GM12878 (cell line): ENCODE measurements around the gene STX3. TPM values are rescaled to one million over a fixed set of nuclear protein-coding genes. Genes with fewer than 3 reads are reported as not detected.

Source experiments
- ATAC-seq: fragments of 200-7000 bp; cut with Tn5 transposase; 3 replicates; pipeline ENCODE4 v1.9.1; 2020; ENCODE audit warnings: mild to moderate bottlenecking, moderate library complexity
- BruUV-seq: library from RNA; stranded (reverse); fragments of 400-500 nt; replicated peaks from 2 replicates; lab custom pipeline; 2021; lab: Mats Ljungman, UMichigan
- CTCF ChIA-PET: fragments of 300-600 bp; sonication (Branson Sonifier 250); formaldehyde crosslinking; extraction: SDS; loops from one replicate; lab custom pipeline; 2021; ENCODE audit warnings: inconsistent platforms; lab: Yijun Ruan, JAX
- POLR2A ChIA-PET: fragments of 350-600 bp; formaldehyde crosslinking; extraction: SDS; loops from one replicate; lab custom pipeline; 2021; ENCODE audit warnings: inconsistent platforms; lab: Charles Lee
- RAD21 ChIA-PET: fragments of 300-600 bp; sonication (Branson Sonifier 250); formaldehyde crosslinking; loops from one replicate; lab custom pipeline; 2023; ENCODE audit warnings: antibody characterized with exemption; ENCODE audit not compliant: unreplicated experiment; lab: Charles Lee
- SMC1A ChIA-PET: fragments of 300-600 bp; sonication (Branson Sonifier 250); formaldehyde crosslinking; loops from one replicate; lab custom pipeline; 2023; ENCODE audit not compliant: unreplicated experiment, uncharacterized antibody; lab: Charles Lee
- DNase-seq: peaks from one replicate; pipeline ENCODE4 v3.0.0-alpha.2; 2011; ENCODE audit warnings: low read depth, low spot score
- FAIRE-seq: peaks from 3 replicates; lab custom pipeline; 2011; peaks lifted over from hg19 to GRCh38; lab: Jason Lieb, UNC
- H2AFZ ChIP-seq: 2 replicates; pipeline ENCODE4 v1.6.0; 2011; ENCODE audit warnings: low read depth, low read length, control low read depth; ENCODE audit not compliant: control insufficient read depth
- H3K27ac ChIP-seq: 2 replicates; pipeline ENCODE4 v1.5.1; 2011; ENCODE audit warnings: control low read depth; ENCODE audit not compliant: control insufficient read depth, insufficient read depth
- H3K27me3 ChIP-seq, 2 experiments: replicated peaks in 1 of 2; 2 replicates each; pipeline versions ENCODE4 v1.6.0 to v1.6.1; 2011; ENCODE audit warnings: low read length in 1 of 2; ENCODE audit not compliant: control insufficient read depth in 2 of 2, insufficient read depth in 2 of 2
- H3K36me3 ChIP-seq, 2 experiments: 2 replicates each; pipeline ENCODE4 v1.5.1; 2011; ENCODE audit warnings: low read length in 1 of 2; ENCODE audit not compliant: control insufficient read depth in 2 of 2, insufficient read depth in 2 of 2
- H3K4me1 ChIP-seq: 2 replicates; pipeline ENCODE4 v1.6.1; 2011; ENCODE audit warnings: mild to moderate bottlenecking, low read length, moderate library complexity, mixed read lengths; ENCODE audit not compliant: control insufficient read depth, insufficient read depth
- H3K4me2 ChIP-seq: 2 replicates; pipeline ENCODE4 v1.6.0; 2011; ENCODE audit warnings: control low read depth; ENCODE audit not compliant: control insufficient read depth, insufficient read depth
- H3K4me3 ChIP-seq: fragments of 200-600 bp; sonication (generic); 2 replicates; pipeline ENCODE4 v1.5.1; 2016
- H3K79me2 ChIP-seq: 2 replicates; pipeline ENCODE4 v1.6.0; 2011; ENCODE audit warnings: low read length; ENCODE audit not compliant: control insufficient read depth, insufficient read depth
- H3K9ac ChIP-seq: 2 replicates; pipeline ENCODE4 v1.8.0; 2011; ENCODE audit warnings: low read length, control low read depth, mixed read lengths; ENCODE audit not compliant: control insufficient read depth, insufficient read depth
- H3K9me3 ChIP-seq: replicated peaks from 3 replicates; pipeline ENCODE4 v1.5.1; 2011; ENCODE audit warnings: mild to moderate bottlenecking, low read length; ENCODE audit not compliant: control insufficient read depth, insufficient read depth
- H4K20me1 ChIP-seq: 2 replicates; pipeline ENCODE4 v1.6.0; 2011; ENCODE audit not compliant: control insufficient read depth, insufficient read depth
- CHD2 ChIP-seq: IDR thresholded peaks from 2 replicates; pipeline ENCODE4 v1.6.1; 2011; ENCODE audit warnings: low read depth, low read length, improper control_type of control experiment, borderline replicate concordance
- FOS ChIP-seq: IDR thresholded peaks from 3 replicates; pipeline ENCODE4 v1.6.1; 2011; ENCODE audit warnings: borderline replicate concordance; ENCODE audit not compliant: insufficient read length; ENCODE audit errors: extremely low read depth
- GABPA ChIP-seq: IDR thresholded peaks from 2 replicates; pipeline ENCODE4 v1.6.1; 2014; ENCODE audit warnings: antibody characterized with exemption, low read depth, mild to moderate bottlenecking, inconsistent platforms
- JUNB ChIP-seq: IDR thresholded peaks from 2 replicates; pipeline ENCODE4 v1.6.1; 2016; ENCODE audit warnings: antibody characterized with exemption, mild to moderate bottlenecking
- NRF1 ChIP-seq: conservative IDR thresholded peaks from 2 replicates; pipeline ENCODE4 v1.6.1; 2011; ENCODE audit warnings: mild to moderate bottlenecking, low read depth, low read length, improper control_type of control experiment
- ZNF274 ChIP-seq: IDR thresholded peaks from one replicate; pipeline ENCODE4 v1.8.0; 2011; ENCODE audit not compliant: insufficient read length, insufficient read depth
- ZSCAN29 ChIP-seq: fragments of 450-650 bp; IDR thresholded peaks from 2 replicates; pipeline ENCODE4 v1.6.1; 2017; ENCODE audit warnings: mild to moderate bottlenecking, moderate library complexity
- WGBS: methylation state at CpG from one replicate; pipeline ENCODE4 v1.1.6; 2016; ENCODE audit warnings: low lambda C conversion rate; ENCODE audit not compliant: insufficient replicate concordance, insufficient coverage; ENCODE audit errors: missing lambda C conversion rate; 5-methylcytosine and 5-hydroxymethylcytosine counted together
- in situ Hi-C: fragments of 300-500 bp; cut with MboI; formaldehyde crosslinking; loops from 9 replicates; pipeline ENCODE4 v1.14.3; 2018; ENCODE audit warnings: mixed read lengths
- intact Hi-C: fragments of 100-400 bp; cut with micrococcal nuclease; formaldehyde crosslinking; loops from one replicate; pipeline ENCODE4 v1.14.2; 2022; ENCODE audit not compliant: unreplicated experiment
- polyA plus RNA-seq, 11 experiments: library from polyadenylated mRNA; depleted of rRNA in 4 of 11; unstranded in 6 of 11; stranded (reverse) in 5 of 11; fragments of >200 nt; fragmentation: Nextera tagmentation in 4 of 11; fragmentation: Illumina TruSeq in 1 of 11; extraction: Ambion mirVana in 4 of 11; extraction: Trizol in 1 of 11; gene quantifications; 1 replicate in 1 of 11; 2 replicates in 10 of 11; pipeline versions ENCODE4 v1.2.1 to v1.2.3, GENCODE V29; 2011 to 2016; ENCODE audit warnings: inconsistent platforms in 2 of 11, missing spikeins in 2 of 11, low read depth in 1 of 11
- total RNA-seq, 4 experiments: library from RNA; depleted of rRNA in 3 of 4; stranded (reverse); fragments of >200 nt in 3 of 4; fragmentation: Illumina TruSeq in 1 of 4; extraction: Trizol in 1 of 4; gene quantifications; 2 replicates each; pipeline versions ENCODE4 v1.2.1 to v1.2.3, GENCODE V29; 2013 to 2021
- TF ChIP-seq, protein P1 (sequence below): IDR thresholded peaks from 2 replicates; pipeline ENCODE4 v1.6.1; 2011; ENCODE audit warnings: borderline replicate concordance, low read depth, mild to moderate bottlenecking, moderate library complexity, mixed read lengths, low read length; ENCODE audit not compliant: insufficient read depth; ENCODE audit errors: extremely low read length
- TF ChIP-seq, protein P2 (sequence below): IDR thresholded peaks from 2 replicates; pipeline ENCODE4 v1.6.1; 2012; ENCODE audit warnings: improper control_type of control experiment, low read depth, low read length; ENCODE audit not compliant: insufficient replicate concordance

The STX3 gene
- total and polyA plus RNA-seq, 10 of the 15 experiments (the other 5 are each of a cell fraction or from before 2014, with no cell fraction given): 0.11 to 2.5 (median 1.1) TPM

DNA sequence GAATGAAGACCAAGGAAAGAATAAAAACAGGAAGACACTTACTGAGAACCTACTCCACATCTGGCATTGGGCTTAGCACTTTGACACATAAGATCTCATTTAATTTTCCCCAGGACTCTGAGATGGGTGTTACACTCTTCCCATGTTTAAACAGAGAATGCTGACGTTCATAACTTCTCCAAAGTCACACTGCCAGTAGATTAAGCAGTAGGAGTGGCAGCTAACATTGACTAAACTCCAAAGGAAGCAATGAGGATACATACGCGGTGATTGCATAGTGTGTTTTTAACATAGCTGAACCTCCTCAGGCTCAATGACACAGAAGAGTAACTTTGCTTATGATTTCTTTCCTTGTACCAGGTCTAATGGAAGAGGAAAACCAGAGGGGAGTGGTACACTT is 27.0 kb upstream of the STX3 start:
- H3K9me3 ChIP-seq: no peaks in the 10 kb centered on the region; the same call in 2 of the 3 replicates
- no TSS peak for BruUV-seq
- no peak overlapping the region for H3K4me2 ChIP-seq
- in situ Hi-C loops: no loop called here
- ChIA-PET POLR2A (no interaction called here), CTCF (no interaction called here), RAD21 (no interaction called here), SMC1A (no interaction called here)
- H3K36me3 ChIP-seq: no peaks in the 10 kb centered on the region
- FAIRE-seq (no peak), DNase-seq (no peak), ATAC-seq (no peak)
- intact Hi-C loops: no loop called here
- no peaks in the 10 kb centered on the region for H4K20me1 ChIP-seq
- no peak overlapping the region for H3K4me3 ChIP-seq
- H3K79me2 ChIP-seq: no peaks in the 10 kb centered on the region
- 65% methylated on average over 3 of the region's 3 CpGs for WGBS
- no peaks in the 10 kb centered on the region for H3K27me3 ChIP-seq
- H3K4me1 ChIP-seq: no peaks in the 10 kb centered on the region
- no peak overlapping the region for H3K27ac ChIP-seq
- TF ChIP-seq CHD2 (no peak), GABPA (no peak), ZNF274 (no peak), JUNB (no peak), ZSCAN29 (no peak), NRF1 (no peak), FOS (no peak)
- TF ChIP-seq, protein P1, sequence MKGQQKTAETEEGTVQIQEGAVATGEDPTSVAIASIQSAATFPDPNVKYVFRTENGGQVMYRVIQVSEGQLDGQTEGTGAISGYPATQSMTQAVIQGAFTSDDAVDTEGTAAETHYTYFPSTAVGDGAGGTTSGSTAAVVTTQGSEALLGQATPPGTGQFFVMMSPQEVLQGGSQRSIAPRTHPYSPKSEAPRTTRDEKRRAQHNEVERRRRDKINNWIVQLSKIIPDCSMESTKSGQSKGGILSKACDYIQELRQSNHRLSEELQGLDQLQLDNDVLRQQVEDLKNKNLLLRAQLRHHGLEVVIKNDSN: no peak
- TF ChIP-seq, protein P2, sequence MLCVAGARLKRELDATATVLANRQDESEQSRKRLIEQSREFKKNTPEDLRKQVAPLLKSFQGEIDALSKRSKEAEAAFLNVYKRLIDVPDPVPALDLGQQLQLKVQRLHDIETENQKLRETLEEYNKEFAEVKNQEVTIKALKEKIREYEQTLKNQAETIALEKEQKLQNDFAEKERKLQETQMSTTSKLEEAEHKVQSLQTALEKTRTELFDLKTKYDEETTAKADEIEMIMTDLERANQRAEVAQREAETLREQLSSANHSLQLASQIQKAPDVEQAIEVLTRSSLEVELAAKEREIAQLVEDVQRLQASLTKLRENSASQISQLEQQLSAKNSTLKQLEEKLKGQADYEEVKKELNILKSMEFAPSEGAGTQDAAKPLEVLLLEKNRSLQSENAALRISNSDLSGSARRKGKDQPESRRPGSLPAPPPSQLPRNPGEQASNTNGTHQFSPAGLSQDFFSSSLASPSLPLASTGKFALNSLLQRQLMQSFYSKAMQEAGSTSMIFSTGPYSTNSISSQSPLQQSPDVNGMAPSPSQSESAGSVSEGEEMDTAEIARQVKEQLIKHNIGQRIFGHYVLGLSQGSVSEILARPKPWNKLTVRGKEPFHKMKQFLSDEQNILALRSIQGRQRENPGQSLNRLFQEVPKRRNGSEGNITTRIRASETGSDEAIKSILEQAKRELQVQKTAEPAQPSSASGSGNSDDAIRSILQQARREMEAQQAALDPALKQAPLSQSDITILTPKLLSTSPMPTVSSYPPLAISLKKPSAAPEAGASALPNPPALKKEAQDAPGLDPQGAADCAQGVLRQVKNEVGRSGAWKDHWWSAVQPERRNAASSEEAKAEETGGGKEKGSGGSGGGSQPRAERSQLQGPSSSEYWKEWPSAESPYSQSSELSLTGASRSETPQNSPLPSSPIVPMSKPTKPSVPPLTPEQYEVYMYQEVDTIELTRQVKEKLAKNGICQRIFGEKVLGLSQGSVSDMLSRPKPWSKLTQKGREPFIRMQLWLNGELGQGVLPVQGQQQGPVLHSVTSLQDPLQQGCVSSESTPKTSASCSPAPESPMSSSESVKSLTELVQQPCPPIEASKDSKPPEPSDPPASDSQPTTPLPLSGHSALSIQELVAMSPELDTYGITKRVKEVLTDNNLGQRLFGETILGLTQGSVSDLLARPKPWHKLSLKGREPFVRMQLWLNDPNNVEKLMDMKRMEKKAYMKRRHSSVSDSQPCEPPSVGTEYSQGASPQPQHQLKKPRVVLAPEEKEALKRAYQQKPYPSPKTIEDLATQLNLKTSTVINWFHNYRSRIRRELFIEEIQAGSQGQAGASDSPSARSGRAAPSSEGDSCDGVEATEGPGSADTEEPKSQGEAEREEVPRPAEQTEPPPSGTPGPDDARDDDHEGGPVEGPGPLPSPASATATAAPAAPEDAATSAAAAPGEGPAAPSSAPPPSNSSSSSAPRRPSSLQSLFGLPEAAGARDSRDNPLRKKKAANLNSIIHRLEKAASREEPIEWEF: no peak
- no peak overlapping the region for H3K9ac ChIP-seq
- no peak overlapping the region for H2AFZ ChIP-seq
